GM18909 (cell line): ENCODE data around the gene SLIT3.

Source experiments
- ATAC-seq: cut with Tn5 transposase; IDR thresholded peaks from one replicate; pipeline ENCODE4 v1.9.1; 2021; ENCODE audit warnings: mild to moderate bottlenecking; ENCODE audit not compliant: unreplicated experiment, poor library complexity

SLIT3 gene

DNA sequence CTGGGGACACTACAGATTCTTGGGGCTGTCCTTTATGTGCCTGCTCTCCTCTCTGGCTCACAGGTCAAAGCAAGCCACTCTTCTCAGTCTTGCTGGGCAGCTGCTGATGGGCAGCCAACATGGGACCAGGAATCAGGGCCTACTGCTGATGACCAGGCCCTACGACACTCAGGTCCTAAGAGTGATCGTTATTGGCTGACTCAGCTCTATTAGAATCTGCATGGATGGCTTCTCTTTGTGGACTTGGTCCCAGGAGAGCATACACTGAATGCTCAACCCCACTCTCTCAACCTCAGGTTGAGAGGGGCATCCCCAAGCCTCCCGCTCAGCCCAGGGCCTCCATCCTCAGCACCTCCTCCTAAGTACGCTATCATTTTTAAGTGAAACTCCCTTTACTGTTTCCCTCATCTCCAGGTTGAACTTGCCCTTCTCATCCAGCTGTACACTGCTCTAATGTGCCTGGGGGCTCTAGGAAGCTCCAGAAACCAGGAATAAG, 471.0 kb downstream of the SLIT3 start:
- no peak for ATAC-seq

DNA sequence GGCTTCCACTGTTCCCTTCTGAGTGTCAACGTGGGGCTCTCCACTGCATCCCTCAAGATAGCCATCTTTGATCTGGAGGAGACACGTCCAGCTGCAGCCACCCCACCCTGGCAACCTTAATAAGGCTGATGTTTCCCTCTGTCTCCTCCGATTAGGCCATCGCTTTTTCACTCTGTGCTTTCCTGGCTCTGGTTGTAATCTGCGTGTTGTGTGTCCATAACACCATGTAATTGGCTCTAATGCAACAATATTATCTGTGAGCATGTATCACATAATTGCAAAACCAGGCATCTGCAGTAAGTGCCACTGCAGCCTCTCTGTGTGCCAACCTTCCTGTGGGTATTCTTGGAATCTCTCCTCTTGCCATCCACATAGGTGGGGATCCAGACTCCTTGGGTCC, 471.9 kb downstream of the SLIT3 start:
- no peak for ATAC-seq

GRCh38 chr5:168827636-168828035, 473.3 kb downstream of the SLIT3 start:
- ATAC-seq = no peak

- ATAC-seq = no peak
These were observed 474.7 kb downstream of the SLIT3 start for GRCh38 chr5:168826246-168826725.

DNA sequence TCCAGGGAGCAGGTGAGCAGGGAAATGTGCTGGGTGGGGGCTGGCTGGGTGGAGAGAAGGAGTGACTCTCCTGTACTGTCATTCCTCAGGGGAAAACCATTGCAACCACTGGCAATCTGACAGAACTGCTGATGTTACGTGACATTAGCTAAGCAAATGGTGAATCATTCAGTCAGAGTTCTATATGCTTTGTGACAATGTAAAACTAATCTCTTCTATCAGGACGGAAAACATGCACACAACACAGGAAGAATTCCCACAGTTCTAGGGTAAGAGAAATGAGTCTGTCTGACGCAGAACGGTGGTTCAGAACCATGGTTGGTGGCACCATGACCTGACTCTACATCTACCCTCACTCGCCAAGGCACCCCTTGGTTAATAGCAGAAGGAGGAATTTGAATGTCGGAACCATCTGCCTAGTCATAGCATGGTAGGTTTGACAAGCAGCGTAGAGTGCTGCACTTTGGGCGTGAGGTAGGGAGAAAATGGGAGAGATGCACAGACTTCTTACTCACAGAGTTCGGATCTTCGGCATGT, 478.1 kb downstream of the SLIT3 start:
- ATAC-seq = no peak

DNA sequence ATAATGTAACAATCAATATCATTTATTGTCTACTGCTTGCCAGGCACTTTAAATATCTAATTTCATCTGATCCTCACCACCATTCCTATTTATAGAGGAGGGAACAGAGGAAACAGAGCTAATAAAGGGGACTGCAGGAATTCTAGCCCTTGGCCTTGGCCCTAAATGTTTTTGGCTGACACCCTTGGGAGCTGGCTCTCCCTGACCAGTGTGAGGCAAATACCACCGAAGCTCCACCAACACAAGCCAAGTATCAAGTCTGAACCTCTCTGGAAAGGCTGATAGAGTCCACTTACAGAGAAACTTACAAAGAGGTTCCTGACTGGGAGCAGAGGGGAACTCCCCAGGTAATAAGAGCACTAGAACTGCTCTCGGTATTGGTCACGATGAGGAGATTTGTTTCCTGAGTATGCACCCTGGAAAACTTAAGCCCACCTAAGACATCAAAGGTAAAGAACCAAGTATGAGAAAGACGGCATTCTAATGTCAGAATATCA, 478.6 kb downstream of the SLIT3 start:
- no peak for ATAC-seq

GRCh38 chr5:168820874-168821273, 480.1 kb downstream of the SLIT3 start:
- no peak for ATAC-seq

- no peak for ATAC-seq
These were observed 481.8 kb downstream of the SLIT3 start for GRCh38 chr5:168819004-168819621.

- ATAC-seq = no peak
These were observed 482.4 kb downstream of the SLIT3 start for GRCh38 chr5:168818558-168818957.

- ATAC-seq = no peak
These were observed 483.3 kb downstream of the SLIT3 start for GRCh38 chr5:168817591-168817990.

GRCh38 chr5:168816661-168817060, 484.3 kb downstream of the SLIT3 start:
- ATAC-seq = no peak

GRCh38 chr5:168813184-168813968, 487.6 kb downstream of the SLIT3 start:
- ATAC-seq = no peak

- no peak for ATAC-seq
These were observed 490.3 kb downstream of the SLIT3 start for GRCh38 chr5:168810641-168811040.

- no peak for ATAC-seq
These were observed 491.7 kb downstream of the SLIT3 start for GRCh38 chr5:168809218-168809617.

GRCh38 chr5:168808051-168808616, 492.8 kb downstream of the SLIT3 start:
- no peak for ATAC-seq

DNA sequence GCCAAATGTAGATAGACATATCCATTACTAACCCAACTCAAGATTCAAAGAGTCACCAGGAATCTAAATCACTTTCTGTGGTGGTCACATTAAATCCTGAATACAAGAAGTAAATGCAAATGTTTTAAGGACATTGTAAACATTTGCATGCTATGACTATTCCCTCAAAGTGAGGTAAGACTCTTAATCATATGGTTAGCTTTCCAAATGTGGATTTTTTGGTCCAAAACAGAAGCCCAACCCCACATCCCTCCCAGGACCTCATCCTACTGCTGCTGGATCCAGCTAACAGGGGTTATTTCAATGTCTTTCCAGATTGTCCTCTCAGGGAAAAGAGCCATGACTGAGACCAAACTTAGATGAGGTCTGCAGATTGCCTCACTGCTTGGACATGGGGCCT, 493.7 kb downstream of the SLIT3 start:
- ATAC-seq = no peak

GRCh38 chr5:168803541-168803940, 497.4 kb downstream of the SLIT3 start:
- no peak for ATAC-seq

GRCh38 chr5:168802337-168802736, 498.6 kb downstream of the SLIT3 start:
- ATAC-seq = no peak

- ATAC-seq = no peak
These were observed 499.4 kb downstream of the SLIT3 start for GRCh38 chr5:168801567-168801966.

- no peak for ATAC-seq
These were observed 500.2 kb downstream of the SLIT3 start for GRCh38 chr5:168800701-168801100.
